ENCODE data around the gene TNXB. TPM values are rescaled to one million over a fixed set of nuclear protein-coding genes. Genes with fewer than 3 reads are reported as not detected.

TNXB gene
- total and polyA plus RNA-seq, 2 experiments from 2014 or later, result 2.0 to 6.0 TPM

DNA sequence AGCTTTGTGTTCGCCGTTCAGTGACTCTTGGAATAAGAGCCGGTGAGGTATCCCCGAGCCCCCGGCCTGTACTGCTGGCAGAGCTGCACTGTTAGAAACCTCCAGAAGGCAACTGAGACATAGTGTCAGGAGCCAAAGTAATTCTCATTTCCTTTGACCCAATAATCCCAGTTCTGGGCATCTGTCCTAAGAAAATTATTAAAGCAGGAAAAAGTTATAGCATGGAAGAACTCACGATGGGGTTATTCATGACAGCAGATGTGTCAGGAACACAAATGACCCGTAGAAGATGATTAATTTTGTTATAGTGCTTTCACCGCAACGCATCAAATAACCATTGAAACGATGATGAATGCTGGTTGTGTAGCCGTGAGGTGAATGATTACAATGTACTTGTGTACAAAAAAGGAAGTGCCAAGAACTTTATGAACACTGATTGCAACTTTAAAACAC is 50.6 kb downstream of the TNXB start:
- no peaks in the 10 kb centered on the region for H3F3A ChIP-seq (replicated peaks; ENCODE audit: low read depth)
- TF ChIP-seq, protein P1, sequence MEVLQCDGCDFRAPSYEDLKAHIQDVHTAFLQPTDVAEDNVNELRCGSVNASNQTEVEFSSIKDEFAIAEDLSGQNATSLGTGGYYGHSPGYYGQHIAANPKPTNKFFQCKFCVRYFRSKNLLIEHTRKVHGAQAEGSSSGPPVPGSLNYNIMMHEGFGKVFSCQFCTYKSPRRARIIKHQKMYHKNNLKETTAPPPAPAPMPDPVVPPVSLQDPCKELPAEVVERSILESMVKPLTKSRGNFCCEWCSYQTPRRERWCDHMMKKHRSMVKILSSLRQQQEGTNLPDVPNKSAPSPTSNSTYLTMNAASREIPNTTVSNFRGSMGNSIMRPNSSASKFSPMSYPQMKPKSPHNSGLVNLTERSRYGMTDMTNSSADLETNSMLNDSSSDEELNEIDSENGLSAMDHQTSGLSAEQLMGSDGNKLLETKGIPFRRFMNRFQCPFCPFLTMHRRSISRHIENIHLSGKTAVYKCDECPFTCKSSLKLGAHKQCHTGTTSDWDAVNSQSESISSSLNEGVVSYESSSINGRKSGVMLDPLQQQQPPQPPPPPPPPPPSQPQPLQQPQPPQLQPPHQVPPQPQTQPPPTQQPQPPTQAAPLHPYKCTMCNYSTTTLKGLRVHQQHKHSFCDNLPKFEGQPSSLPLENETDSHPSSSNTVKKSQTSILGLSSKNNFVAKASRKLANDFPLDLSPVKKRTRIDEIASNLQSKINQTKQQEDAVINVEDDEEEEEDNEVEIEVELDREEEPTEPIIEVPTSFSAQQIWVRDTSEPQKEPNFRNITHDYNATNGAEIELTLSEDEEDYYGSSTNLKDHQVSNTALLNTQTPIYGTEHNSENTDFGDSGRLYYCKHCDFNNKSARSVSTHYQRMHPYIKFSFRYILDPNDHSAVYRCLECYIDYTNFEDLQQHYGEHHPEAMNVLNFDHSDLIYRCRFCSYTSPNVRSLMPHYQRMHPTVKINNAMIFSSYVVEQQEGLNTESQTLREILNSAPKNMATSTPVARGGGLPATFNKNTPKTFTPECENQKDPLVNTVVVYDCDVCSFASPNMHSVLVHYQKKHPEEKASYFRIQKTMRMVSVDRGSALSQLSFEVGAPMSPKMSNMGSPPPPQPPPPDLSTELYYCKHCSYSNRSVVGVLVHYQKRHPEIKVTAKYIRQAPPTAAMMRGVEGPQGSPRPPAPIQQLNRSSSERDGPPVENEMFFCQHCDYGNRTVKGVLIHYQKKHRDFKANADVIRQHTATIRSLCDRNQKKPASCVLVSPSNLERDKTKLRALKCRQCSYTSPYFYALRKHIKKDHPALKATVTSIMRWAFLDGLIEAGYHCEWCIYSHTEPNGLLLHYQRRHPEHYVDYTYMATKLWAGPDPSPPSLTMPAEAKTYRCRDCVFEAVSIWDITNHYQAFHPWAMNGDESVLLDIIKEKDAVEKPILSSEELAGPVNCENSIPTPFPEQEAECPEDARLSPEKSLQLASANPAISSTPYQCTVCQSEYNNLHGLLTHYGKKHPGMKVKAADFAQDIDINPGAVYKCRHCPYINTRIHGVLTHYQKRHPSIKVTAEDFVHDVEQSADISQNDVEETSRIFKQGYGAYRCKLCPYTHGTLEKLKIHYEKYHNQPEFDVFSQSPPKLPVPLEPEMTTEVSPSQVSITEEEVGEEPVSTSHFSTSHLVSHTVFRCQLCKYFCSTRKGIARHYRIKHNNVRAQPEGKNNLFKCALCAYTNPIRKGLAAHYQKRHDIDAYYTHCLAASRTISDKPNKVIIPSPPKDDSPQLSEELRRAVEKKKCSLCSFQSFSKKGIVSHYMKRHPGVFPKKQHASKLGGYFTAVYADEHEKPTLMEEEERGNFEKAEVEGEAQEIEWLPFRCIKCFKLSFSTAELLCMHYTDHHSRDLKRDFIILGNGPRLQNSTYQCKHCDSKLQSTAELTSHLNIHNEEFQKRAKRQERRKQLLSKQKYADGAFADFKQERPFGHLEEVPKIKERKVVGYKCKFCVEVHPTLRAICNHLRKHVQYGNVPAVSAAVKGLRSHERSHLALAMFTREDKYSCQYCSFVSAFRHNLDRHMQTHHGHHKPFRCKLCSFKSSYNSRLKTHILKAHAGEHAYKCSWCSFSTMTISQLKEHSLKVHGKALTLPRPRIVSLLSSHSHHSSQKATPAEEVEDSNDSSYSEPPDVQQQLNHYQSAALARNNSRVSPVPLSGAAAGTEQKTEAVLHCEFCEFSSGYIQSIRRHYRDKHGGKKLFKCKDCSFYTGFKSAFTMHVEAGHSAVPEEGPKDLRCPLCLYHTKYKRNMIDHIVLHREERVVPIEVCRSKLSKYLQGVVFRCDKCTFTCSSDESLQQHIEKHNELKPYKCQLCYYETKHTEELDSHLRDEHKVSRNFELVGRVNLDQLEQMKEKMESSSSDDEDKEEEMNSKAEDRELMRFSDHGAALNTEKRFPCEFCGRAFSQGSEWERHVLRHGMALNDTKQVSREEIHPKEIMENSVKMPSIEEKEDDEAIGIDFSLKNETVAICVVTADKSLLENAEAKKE (CRISPR knock-in tag; IDR thresholded peaks at IDR 0.05), result no peak
- TF ChIP-seq ZNF114 (CRISPR knock-in tag; IDR thresholded peaks at IDR 0.05), result no peak
- no peak for TF ChIP-seq EZH2 (IDR thresholded peaks at IDR 0.05; ENCODE audit: low read depth, unreplicated experiment)
- no peak for TF ChIP-seq NANOG (IDR thresholded peaks at IDR 0.05; ENCODE audit: borderline replicate concordance)
- TF ChIP-seq JUNB (IDR thresholded peaks at IDR 0.05; ENCODE audit: unreplicated experiment), result no peak
- no peak for TF ChIP-seq ZNF331 (CRISPR knock-in tag; IDR thresholded peaks at IDR 0.05; ENCODE audit: low read depth)
- H3K36me3 ChIP-seq (ENCODE audit: insufficient read depth), result no peaks in the 10 kb centered on the region
- DNase-seq (ENCODE audit: low spot score) (no peak), ATAC-seq (no peak)
- H3K4me2 ChIP-seq, result no peak overlapping the region
- H2AFZ ChIP-seq, result no peak overlapping the region
- Mint-ChIP-seq H3K36me3 (ENCODE audit: low read depth) (no peaks in the 10 kb centered on the region; the same call in 2 of the 3 replicates), H3K4me3 (no peak overlapping the region), H3K9me3 (no peaks in the 10 kb centered on the region), H3K27ac (no peak overlapping the region), H3K27me3 (ENCODE audit: insufficient read depth, low read depth, poor library complexity) (peaks cover 9% of the 10 kb centered on the region), H3K4me1 (peaks cover 7% of the 10 kb centered on the region; the same call in 2 of the 3 replicates)
- H3K27ac ChIP-seq (ENCODE audit: low read depth), result no peak overlapping the region
- no peaks in the 10 kb centered on the region for H3K4me1 ChIP-seq (ENCODE audit: insufficient read depth)
- no peaks in the 10 kb centered on the region for H3K79me2 ChIP-seq (replicated peaks; ENCODE audit: insufficient read depth)
- H3K27me3 ChIP-seq (ENCODE audit: insufficient read depth), result no peaks in the 10 kb centered on the region
- H3K4me3 ChIP-seq, result no peak overlapping the region
- H3K9me2 ChIP-seq (ENCODE audit: insufficient read depth), result no peaks in the 10 kb centered on the region
- no peaks in the 10 kb centered on the region for H4K20me1 ChIP-seq (replicated peaks; ENCODE audit: insufficient read depth)

DNA sequence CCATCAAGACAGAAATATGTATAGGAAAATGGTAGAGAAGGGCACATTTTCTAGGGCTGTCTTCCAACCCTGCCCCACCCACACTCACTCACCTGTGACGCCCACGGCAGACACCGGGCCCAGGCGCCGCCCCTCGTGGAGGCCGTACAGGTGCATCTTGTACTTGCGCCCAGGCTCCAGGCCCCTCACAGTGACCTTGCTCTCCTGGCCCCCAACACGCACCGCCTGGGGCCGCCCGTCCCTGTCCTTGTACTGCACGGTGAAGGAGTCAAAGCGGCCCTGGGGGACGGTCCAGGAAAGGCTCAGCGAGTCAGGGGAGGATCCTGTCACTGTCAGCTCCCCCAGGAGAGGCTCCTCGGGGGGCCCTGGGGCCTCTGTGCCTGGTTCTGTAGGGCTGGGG is 51.2 kb downstream of the TNXB start:
- no peaks in the 10 kb centered on the region for H3K9me3 Mint-ChIP-seq
- H3K4me3 Mint-ChIP-seq, result no peak overlapping the region
- Histone ChIP-seq H3K4me3 (no peak overlapping the region), H3K4me1 (ENCODE audit: insufficient read depth) (no peaks in the 10 kb centered on the region), H3K27ac (ENCODE audit: low read depth) (no peak overlapping the region), H3F3A (replicated peaks; ENCODE audit: low read depth) (no peaks in the 10 kb centered on the region), H4K20me1 (replicated peaks; ENCODE audit: insufficient read depth) (no peaks in the 10 kb centered on the region), H3K27me3 (ENCODE audit: insufficient read depth) (no peaks in the 10 kb centered on the region), H3K4me2 (no peak overlapping the region), H3K79me2 (replicated peaks; ENCODE audit: insufficient read depth) (no peaks in the 10 kb centered on the region), H2AFZ (no peak overlapping the region), H3K9me2 (ENCODE audit: insufficient read depth) (no peaks in the 10 kb centered on the region), H3K36me3 (ENCODE audit: insufficient read depth) (no peaks in the 10 kb centered on the region)
- no peak for ATAC-seq
- H3K4me1 Mint-ChIP-seq, result peaks cover 7% of the 10 kb centered on the region; the same call in 2 of the 3 replicates
- no peaks in the 10 kb centered on the region; the same call in 2 of the 3 replicates for H3K36me3 Mint-ChIP-seq (ENCODE audit: low read depth)
- peaks cover 10% of the 10 kb centered on the region for H3K27me3 Mint-ChIP-seq (ENCODE audit: insufficient read depth, low read depth, poor library complexity)
- H3K27ac Mint-ChIP-seq, result no peak overlapping the region
- no peak for DNase-seq (ENCODE audit: low spot score)
- TF ChIP-seq ZNF331 (CRISPR knock-in tag; IDR thresholded peaks at IDR 0.05; ENCODE audit: low read depth) (no peak), STAT1 (IDR thresholded peaks at IDR 0.05; ENCODE audit: unreplicated experiment) (no peak), ZNF114 (CRISPR knock-in tag; IDR thresholded peaks at IDR 0.05) (no peak), JUNB (IDR thresholded peaks at IDR 0.05; ENCODE audit: unreplicated experiment) (no peak)
- TF ChIP-seq, protein P2, sequence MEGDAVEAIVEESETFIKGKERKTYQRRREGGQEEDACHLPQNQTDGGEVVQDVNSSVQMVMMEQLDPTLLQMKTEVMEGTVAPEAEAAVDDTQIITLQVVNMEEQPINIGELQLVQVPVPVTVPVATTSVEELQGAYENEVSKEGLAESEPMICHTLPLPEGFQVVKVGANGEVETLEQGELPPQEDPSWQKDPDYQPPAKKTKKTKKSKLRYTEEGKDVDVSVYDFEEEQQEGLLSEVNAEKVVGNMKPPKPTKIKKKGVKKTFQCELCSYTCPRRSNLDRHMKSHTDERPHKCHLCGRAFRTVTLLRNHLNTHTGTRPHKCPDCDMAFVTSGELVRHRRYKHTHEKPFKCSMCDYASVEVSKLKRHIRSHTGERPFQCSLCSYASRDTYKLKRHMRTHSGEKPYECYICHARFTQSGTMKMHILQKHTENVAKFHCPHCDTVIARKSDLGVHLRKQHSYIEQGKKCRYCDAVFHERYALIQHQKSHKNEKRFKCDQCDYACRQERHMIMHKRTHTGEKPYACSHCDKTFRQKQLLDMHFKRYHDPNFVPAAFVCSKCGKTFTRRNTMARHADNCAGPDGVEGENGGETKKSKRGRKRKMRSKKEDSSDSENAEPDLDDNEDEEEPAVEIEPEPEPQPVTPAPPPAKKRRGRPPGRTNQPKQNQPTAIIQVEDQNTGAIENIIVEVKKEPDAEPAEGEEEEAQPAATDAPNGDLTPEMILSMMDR (conservative IDR thresholded peaks at IDR 0.05; ENCODE audit: low read depth in 2 of 2), result no peak
- TF ChIP-seq, protein P3, sequence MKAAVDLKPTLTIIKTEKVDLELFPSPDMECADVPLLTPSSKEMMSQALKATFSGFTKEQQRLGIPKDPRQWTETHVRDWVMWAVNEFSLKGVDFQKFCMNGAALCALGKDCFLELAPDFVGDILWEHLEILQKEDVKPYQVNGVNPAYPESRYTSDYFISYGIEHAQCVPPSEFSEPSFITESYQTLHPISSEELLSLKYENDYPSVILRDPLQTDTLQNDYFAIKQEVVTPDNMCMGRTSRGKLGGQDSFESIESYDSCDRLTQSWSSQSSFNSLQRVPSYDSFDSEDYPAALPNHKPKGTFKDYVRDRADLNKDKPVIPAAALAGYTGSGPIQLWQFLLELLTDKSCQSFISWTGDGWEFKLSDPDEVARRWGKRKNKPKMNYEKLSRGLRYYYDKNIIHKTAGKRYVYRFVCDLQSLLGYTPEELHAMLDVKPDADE (IDR thresholded peaks at IDR 0.05), result no peak
